Fibroblast of the aortic adventitia (primary cell): Measurements from ENCODE around the gene AAMP. TPM values are rescaled to one million over a fixed set of nuclear protein-coding genes. Genes with fewer than 3 reads are reported as not detected.

Experiments used
- DNase-seq: peaks from one replicate; pipeline ENCODE4 v3.0.0-alpha.2; 2010; ENCODE audit warnings: low read depth
- H3K4me3 ChIP-seq: 2 replicates; pipeline ENCODE4 v1.5.1; 2011; ENCODE audit warnings: low read depth, mild to moderate bottlenecking, control low read depth, low read length, moderate library complexity
- total RNA-seq: library from RNA; depleted of rRNA; stranded (reverse); fragments of >200 nt; gene quantifications from 2 replicates; pipeline ENCODE4 v1.2.3, GENCODE V29; 2012; ENCODE audit warnings: low replicate concordance
- TF ChIP-seq, protein P1 (sequence below): IDR thresholded peaks from 2 replicates; pipeline ENCODE4 v1.5.1; 2011; ENCODE audit warnings: mild to moderate bottlenecking, low read length, control low read depth, inconsistent platforms; ENCODE audit not compliant: insufficient read depth

The AAMP gene
- total RNA-seq, 1 donor, result 64.4 TPM

DNA sequence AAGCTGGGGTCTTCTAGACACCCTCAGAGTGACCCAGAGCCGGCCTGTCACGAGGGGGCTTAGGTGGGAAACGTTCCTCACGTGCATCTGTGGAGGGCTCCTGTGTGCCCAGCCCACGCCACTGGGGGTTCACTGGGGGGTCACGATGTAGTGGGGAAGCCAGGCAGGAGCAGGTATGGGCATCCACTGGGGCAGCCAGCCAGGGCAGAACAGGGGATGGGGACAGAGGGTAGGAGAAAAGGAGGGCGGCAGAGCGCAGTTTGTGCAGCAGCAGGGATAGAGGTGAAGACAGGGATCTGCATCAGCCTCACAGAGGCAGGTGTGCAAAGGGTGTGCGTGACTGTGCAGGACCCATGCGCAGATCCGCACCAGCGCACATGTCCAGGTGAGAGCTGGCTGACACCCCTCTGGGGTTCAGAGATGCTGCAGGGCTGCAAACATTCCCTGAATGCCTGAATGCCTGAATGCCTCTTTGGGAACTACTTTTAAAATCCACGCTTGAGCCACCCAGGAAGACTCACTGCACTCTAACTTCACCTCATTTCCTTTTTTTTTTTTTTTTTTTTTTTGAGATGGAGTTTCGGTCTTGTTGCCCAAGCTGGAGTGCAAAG lies 10.4 kb upstream of the AAMP start:
- no peak for DNase-seq
- no peak overlapping the region for H3K4me3 ChIP-seq
- TF ChIP-seq, protein P1, sequence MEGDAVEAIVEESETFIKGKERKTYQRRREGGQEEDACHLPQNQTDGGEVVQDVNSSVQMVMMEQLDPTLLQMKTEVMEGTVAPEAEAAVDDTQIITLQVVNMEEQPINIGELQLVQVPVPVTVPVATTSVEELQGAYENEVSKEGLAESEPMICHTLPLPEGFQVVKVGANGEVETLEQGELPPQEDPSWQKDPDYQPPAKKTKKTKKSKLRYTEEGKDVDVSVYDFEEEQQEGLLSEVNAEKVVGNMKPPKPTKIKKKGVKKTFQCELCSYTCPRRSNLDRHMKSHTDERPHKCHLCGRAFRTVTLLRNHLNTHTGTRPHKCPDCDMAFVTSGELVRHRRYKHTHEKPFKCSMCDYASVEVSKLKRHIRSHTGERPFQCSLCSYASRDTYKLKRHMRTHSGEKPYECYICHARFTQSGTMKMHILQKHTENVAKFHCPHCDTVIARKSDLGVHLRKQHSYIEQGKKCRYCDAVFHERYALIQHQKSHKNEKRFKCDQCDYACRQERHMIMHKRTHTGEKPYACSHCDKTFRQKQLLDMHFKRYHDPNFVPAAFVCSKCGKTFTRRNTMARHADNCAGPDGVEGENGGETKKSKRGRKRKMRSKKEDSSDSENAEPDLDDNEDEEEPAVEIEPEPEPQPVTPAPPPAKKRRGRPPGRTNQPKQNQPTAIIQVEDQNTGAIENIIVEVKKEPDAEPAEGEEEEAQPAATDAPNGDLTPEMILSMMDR, result no peak

DNA sequence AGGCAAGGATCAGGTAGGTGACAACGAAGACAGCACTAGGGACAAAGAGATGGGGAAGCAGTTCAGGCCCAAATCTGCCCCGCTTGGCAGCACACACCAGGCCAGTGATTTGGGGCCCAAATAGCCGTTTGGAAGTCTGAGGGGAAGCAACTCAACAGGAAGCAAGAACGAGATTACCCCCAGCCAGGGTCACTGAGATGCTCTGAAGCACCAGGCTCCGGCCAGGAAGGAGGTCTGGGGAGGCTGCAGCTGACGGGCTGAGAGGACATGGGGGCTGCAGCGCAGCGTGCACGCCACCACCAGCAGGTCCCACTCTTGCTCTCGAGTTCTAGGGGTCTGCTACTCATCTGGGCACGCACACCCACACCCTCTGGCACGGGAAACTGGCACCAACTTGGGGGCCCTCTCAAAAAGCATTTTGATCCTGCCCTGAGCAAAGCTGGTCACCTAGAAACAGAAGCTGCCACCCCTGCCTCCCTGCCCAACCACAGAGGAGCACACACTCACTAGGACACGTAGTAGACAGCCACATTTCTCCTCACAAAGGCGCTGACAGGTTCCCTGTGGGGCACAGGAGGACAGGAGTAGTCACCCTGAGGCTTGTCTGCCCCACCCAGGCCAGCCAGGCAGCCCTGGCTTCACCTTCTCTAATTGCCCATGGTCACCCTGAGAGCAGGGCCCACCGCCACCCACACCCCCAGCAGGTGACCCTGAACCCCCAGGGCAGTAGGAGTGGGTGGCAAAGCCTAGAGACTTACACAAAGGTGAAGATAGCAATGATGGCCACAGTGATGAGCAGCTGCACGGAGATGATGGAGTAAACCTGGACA lies 8.8 kb upstream of the AAMP start:
- DNase-seq, result no peak
- no peak overlapping the region for H3K4me3 ChIP-seq
- TF ChIP-seq, protein P1, result no peak

DNA sequence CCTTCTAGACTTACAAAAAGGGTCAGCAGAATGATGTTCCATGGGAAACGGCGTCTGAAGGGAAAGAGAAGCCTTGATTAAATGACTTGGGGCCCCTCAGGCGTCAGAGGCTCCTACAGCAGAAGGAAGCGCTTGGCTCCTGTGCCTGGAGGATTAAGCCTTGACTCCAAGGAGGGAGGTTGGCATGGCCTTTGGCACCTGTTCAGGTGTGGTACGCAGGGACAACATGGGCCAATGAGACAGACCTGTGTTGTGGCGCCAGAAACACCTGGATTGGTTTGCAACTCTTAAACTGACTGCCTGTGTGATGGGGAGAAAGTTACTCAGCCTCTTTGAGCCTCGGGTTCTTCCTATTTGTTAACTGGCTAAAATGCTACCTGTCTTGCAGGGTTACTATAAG lies 8.0 kb upstream of the AAMP start:
- no peak for DNase-seq
- TF ChIP-seq, protein P1, result no peak
- no peak overlapping the region for H3K4me3 ChIP-seq

DNA sequence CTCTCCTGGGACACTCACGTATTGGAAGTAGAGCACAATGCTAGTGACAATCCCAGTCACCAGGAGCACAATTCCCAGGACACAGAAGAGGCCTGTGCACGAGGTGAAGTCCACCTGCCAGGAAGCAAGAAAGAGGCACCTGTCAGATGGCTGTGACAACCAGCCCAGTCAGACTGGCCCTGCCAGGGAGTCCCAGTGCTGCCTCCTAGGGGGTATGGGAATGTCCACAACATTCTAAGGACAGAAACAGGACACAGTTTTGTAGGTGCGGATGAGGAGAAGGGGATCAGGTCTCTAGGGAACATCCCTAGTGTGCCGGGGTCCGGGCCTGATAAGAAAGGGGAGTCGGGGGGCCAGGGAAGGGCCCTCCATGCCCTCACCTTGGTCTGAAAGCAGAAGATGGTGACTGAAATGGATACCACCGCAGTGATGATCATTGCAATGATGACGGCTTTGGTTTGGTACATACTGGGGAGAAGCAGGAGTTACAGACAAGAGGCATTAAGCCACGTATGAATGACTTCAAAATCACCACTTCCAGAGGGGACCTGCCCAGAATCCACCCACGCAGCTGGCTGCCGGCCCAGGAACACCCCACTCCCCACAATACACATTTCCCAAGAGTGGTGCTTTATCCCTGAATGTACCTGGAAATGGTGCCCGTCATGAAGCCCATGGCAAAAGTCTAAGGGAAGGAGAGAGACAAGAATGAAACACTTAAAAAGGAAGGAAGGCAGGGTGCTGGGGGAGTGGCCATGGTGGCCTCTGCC lies 7.2 kb upstream of the AAMP start:
- DNase-seq, result no peak
- TF ChIP-seq, protein P1, result no peak
- H3K4me3 ChIP-seq, result no peak overlapping the region

DNA sequence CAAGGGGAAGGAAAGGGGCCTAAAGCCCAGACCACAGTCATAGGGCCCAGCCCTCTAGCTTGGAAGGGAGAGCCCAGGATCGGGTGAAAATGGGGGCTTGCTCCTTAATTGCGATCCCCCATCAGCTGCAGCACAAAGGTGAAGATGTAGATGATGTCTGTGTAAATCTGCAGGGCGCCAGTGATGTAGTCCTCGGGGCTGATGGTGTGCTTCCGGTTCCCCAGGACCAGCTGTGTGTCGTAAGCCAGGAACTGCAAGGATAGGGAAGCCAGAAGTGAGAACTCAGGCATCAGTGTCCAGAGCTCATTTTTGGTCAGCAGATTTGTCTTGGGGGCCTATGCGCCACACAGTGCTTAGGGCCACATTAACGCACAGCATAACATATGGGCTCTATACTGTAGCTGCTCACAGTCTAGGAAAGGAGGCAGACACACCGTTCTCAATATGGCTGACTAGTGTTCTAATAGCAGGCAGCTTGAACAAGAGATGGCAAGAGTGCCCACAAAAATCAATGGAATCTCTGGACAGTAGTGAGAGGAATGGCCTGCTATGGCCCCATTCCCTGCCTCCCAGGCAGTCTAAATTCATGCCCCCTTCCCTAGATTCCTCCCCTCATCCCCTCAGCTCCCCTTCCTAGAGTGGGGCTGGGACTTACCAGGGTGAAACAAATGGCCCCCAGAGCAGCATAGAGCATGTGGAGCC lies 5.6 kb upstream of the AAMP start:
- TF ChIP-seq, protein P1, result no peak
- no peak for DNase-seq

DNA sequence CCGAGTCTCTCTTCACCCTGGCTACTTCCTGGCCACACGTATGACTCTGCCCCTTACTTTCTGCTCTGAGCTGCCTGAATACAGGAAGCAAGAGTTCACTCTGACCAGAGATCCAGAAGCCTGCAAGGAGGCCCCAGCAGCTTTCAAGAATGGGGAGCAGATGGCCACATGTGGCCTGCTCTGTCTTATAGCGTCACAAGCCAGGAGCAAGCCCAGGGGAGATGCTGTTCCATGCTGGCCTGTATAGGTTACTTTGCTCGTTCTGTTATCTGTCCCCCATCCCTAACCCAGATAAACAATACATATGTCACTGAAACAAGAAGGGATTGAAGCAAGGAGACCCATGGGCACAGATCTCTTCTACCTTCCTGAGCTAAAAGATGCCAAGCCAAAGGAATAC lies 4.6 kb upstream of the AAMP start:
- H3K4me3 ChIP-seq, result no peak overlapping the region
- DNase-seq, result no peak
- TF ChIP-seq, protein P1, result no peak

More for the DNA sequence above, 5.6 kb upstream of the AAMP start:
- H3K4me3 ChIP-seq, result no peak overlapping the region
